Activated naive CD8-positive, alpha-beta T cell (primary cell): ENCODE measurements around the gene DGCR8.

Experiments
- H3K27ac Mint-ChIP-seq: one replicate; pipeline ENCODE4 v1.8.0; 2021; ENCODE audit warnings: mixed read lengths
- H3K27me3 Mint-ChIP-seq: one replicate; pipeline ENCODE4 v1.8.0; 2021; ENCODE audit warnings: mixed read lengths
- H3K36me3 Mint-ChIP-seq: one replicate; pipeline ENCODE4 v1.8.0; 2021; ENCODE audit warnings: mixed read lengths
- H3K4me1 Mint-ChIP-seq: one replicate; pipeline ENCODE4 v1.8.0; 2021; ENCODE audit warnings: low read depth, mixed read lengths
- H3K4me3 Mint-ChIP-seq: one replicate; pipeline ENCODE4 v1.8.0; 2021; ENCODE audit warnings: mild to moderate bottlenecking, mixed read lengths
- H3K9me3 Mint-ChIP-seq: one replicate; pipeline ENCODE4 v1.8.0; 2021; ENCODE audit warnings: low read depth, mixed read lengths

DGCR8 gene

GRCh38 chr22:20147237-20147988 is 67.4 kb downstream of the DGCR8 start:
- Mint-ChIP-seq H3K27me3 (no peaks in the 10 kb centered on the region), H3K36me3 (no peaks in the 10 kb centered on the region), H3K4me3 (no peak overlapping the region), H3K27ac (no peak overlapping the region), H3K4me1 (peaks cover 4% of the 10 kb centered on the region), H3K9me3 (no peaks in the 10 kb centered on the region)

GRCh38 chr22:20148414-20148813 is 68.4 kb downstream of the DGCR8 start:
- no peaks in the 10 kb centered on the region for H3K36me3 Mint-ChIP-seq
- H3K9me3 Mint-ChIP-seq: no peaks in the 10 kb centered on the region
- no peak overlapping the region for H3K27ac Mint-ChIP-seq
- peaks cover 4% of the 10 kb centered on the region for H3K4me1 Mint-ChIP-seq
- no peak overlapping the region for H3K4me3 Mint-ChIP-seq
- H3K27me3 Mint-ChIP-seq: no peaks in the 10 kb centered on the region

GRCh38 chr22:20149257-20150250 is 69.5 kb downstream of the DGCR8 start:
- peaks cover 4% of the 10 kb centered on the region for H3K4me1 Mint-ChIP-seq
- H3K9me3 Mint-ChIP-seq: no peaks in the 10 kb centered on the region
- no peaks in the 10 kb centered on the region for H3K36me3 Mint-ChIP-seq
- H3K27me3 Mint-ChIP-seq: no peaks in the 10 kb centered on the region
- H3K4me3 Mint-ChIP-seq: no peak overlapping the region
- H3K27ac Mint-ChIP-seq: no peak overlapping the region

- H3K27me3 Mint-ChIP-seq: no peaks in the 10 kb centered on the region
- H3K9me3 Mint-ChIP-seq: no peaks in the 10 kb centered on the region
- no peak within 1 kb of the TSS for H3K4me3 Mint-ChIP-seq
- no peak within 1 kb of the TSS for H3K27ac Mint-ChIP-seq
- peaks cover 4% of the 10 kb centered on the region for H3K4me1 Mint-ChIP-seq
- no peaks in the 10 kb centered on the region for H3K36me3 Mint-ChIP-seq
Measured at GRCh38 chr22:20150381-20151275, 70.6 kb downstream of the DGCR8 start, which contains the start of gene CCDC188. TSS of gene CCDC188 (minus strand) at chr22:20151055. CDS start at chr22:20150986, 69 bp downstream.

- H3K4me3 Mint-ChIP-seq: no peak overlapping the region
- H3K9me3 Mint-ChIP-seq: no peaks in the 10 kb centered on the region
- H3K27me3 Mint-ChIP-seq: no peaks in the 10 kb centered on the region
- H3K36me3 Mint-ChIP-seq: no peaks in the 10 kb centered on the region
- H3K4me1 Mint-ChIP-seq: peaks cover 4% of the 10 kb centered on the region
- H3K27ac Mint-ChIP-seq: no peak overlapping the region
Measured at GRCh38 chr22:20151276-20151588, 71.2 kb downstream of the DGCR8 start.

- no peak overlapping the region for H3K27ac Mint-ChIP-seq
- no peaks in the 10 kb centered on the region for H3K36me3 Mint-ChIP-seq
- H3K9me3 Mint-ChIP-seq: no peaks in the 10 kb centered on the region
- no peaks in the 10 kb centered on the region for H3K27me3 Mint-ChIP-seq
- no peaks in the 10 kb centered on the region for H3K4me1 Mint-ChIP-seq
- no peak overlapping the region for H3K4me3 Mint-ChIP-seq
Measured at GRCh38 chr22:20152464-20152890, 72.4 kb downstream of the DGCR8 start.

GRCh38 chr22:20153945-20154344 is 73.9 kb downstream of the DGCR8 start:
- H3K4me3 Mint-ChIP-seq: no peak overlapping the region

GRCh38 chr22:20154602-20155187 is 74.7 kb downstream of the DGCR8 start:
- no peaks in the 10 kb centered on the region for H3K4me1 Mint-ChIP-seq
- H3K36me3 Mint-ChIP-seq: no peaks in the 10 kb centered on the region
- no peaks in the 10 kb centered on the region for H3K27me3 Mint-ChIP-seq
- no peak overlapping the region for H3K4me3 Mint-ChIP-seq
- no peaks in the 10 kb centered on the region for H3K9me3 Mint-ChIP-seq
- H3K27ac Mint-ChIP-seq: no peak overlapping the region

More at GRCh38 chr22:20153945-20154344, 73.9 kb downstream of the DGCR8 start:
- Mint-ChIP-seq H3K4me1 (no peaks in the 10 kb centered on the region), H3K27ac (no peak overlapping the region), H3K36me3 (no peaks in the 10 kb centered on the region), H3K27me3 (no peaks in the 10 kb centered on the region), H3K9me3 (no peaks in the 10 kb centered on the region)

- Mint-ChIP-seq H3K4me1 (no peaks in the 10 kb centered on the region), H3K4me3 (no peak overlapping the region), H3K9me3 (no peaks in the 10 kb centered on the region), H3K27me3 (no peaks in the 10 kb centered on the region), H3K36me3 (no peaks in the 10 kb centered on the region), H3K27ac (no peak overlapping the region)
Measured at GRCh38 chr22:20155330-20156041, 75.4 kb downstream of the DGCR8 start.

GRCh38 chr22:20156042-20156389 is 76.0 kb downstream of the DGCR8 start:
- no peaks in the 10 kb centered on the region for H3K9me3 Mint-ChIP-seq
- no peaks in the 10 kb centered on the region for H3K36me3 Mint-ChIP-seq

GRCh38 chr22:20156611-20157429 is 76.8 kb downstream of the DGCR8 start:
- Mint-ChIP-seq H3K27ac (no peak overlapping the region), H3K27me3 (no peaks in the 10 kb centered on the region), H3K36me3 (no peaks in the 10 kb centered on the region), H3K4me1 (no peaks in the 10 kb centered on the region), H3K4me3 (no peak overlapping the region), H3K9me3 (no peaks in the 10 kb centered on the region)

More at GRCh38 chr22:20156042-20156389, 76.0 kb downstream of the DGCR8 start:
- Mint-ChIP-seq H3K27ac (no peak overlapping the region), H3K4me1 (no peaks in the 10 kb centered on the region), H3K27me3 (no peaks in the 10 kb centered on the region), H3K4me3 (no peak overlapping the region)

- no peak overlapping the region for H3K27ac Mint-ChIP-seq
- H3K9me3 Mint-ChIP-seq: no peaks in the 10 kb centered on the region
- no peak overlapping the region for H3K4me3 Mint-ChIP-seq
- no peaks in the 10 kb centered on the region for H3K36me3 Mint-ChIP-seq
- no peaks in the 10 kb centered on the region for H3K27me3 Mint-ChIP-seq
- H3K4me1 Mint-ChIP-seq: no peaks in the 10 kb centered on the region
Measured at GRCh38 chr22:20157430-20158183, 77.6 kb downstream of the DGCR8 start.
